Endodermal cell (in vitro differentiated cells): ENCODE data around the gene IPP. TPM values are rescaled to one million over a fixed set of nuclear protein-coding genes. Genes with fewer than 3 reads are reported as not detected.

Source experiments
- DNase-seq: peaks from one replicate; pipeline ENCODE4 v3.0.0-alpha.2; 2017
- H3K27ac ChIP-seq: 2 replicates; pipeline ENCODE4 v1.5.1; 2013; ENCODE audit warnings: mild to moderate bottlenecking, low read depth, low read length, moderate library complexity
- H3K27me3 ChIP-seq: 2 replicates; pipeline ENCODE4 v1.6.1; 2013; ENCODE audit warnings: mild to moderate bottlenecking, low read length, moderate library complexity; ENCODE audit not compliant: insufficient read depth, control insufficient read depth, poor library complexity, severe bottlenecking
- H3K36me3 ChIP-seq: 2 replicates; pipeline ENCODE4 v1.7.0; 2013; ENCODE audit warnings: mild to moderate bottlenecking, low read length, moderate library complexity; ENCODE audit not compliant: control insufficient read depth, insufficient read depth
- H3K4me1 ChIP-seq: one replicate; pipeline ENCODE4 v1.7.0; 2013; ENCODE audit warnings: low read length; ENCODE audit not compliant: control insufficient read depth, insufficient read depth
- H3K4me3 ChIP-seq: 2 replicates; pipeline ENCODE4 v1.5.1; 2013; ENCODE audit warnings: mild to moderate bottlenecking, low read length, moderate library complexity
- H3K9ac ChIP-seq: 2 replicates; pipeline ENCODE4 v1.6.1; 2013; ENCODE audit warnings: mild to moderate bottlenecking, low read length, moderate library complexity; ENCODE audit not compliant: poor library complexity, severe bottlenecking; ENCODE audit errors: extremely low read depth
- H3K9me3 ChIP-seq: 2 replicates; pipeline ENCODE4 v1.6.1; 2013; ENCODE audit warnings: mild to moderate bottlenecking, low read length, moderate library complexity; ENCODE audit not compliant: control insufficient read depth
- H3K27ac Mint-ChIP-seq: 2 replicates; pipeline ENCODE4 v1.8.0; 2020; ENCODE audit warnings: mixed read lengths
- H3K27me3 Mint-ChIP-seq: 2 replicates; pipeline ENCODE4 v1.8.0; 2021; ENCODE audit warnings: mild to moderate bottlenecking, mixed read lengths; ENCODE audit not compliant: insufficient read depth
- H3K36me3 Mint-ChIP-seq: 2 replicates; pipeline ENCODE4 v1.8.0; 2020; ENCODE audit warnings: low read depth, mixed read lengths
- H3K4me1 Mint-ChIP-seq: 2 replicates; pipeline ENCODE4 v1.8.0; 2020; ENCODE audit warnings: mixed read lengths
- H3K4me3 Mint-ChIP-seq: 2 replicates; pipeline ENCODE4 v1.8.0; 2020; ENCODE audit warnings: mild to moderate bottlenecking, moderate library complexity, mixed read lengths
- H3K9me3 Mint-ChIP-seq: 2 replicates; pipeline ENCODE4 v1.8.0; 2020; ENCODE audit warnings: mild to moderate bottlenecking, mixed read lengths
- CTCF ChIP-seq: fragments of 200-600 bp; sonication (generic); conservative IDR thresholded peaks from 2 replicates; pipeline ENCODE4 v1.5.0; 2021; ENCODE audit warnings: antibody characterized with exemption, mild to moderate bottlenecking
- WGBS, 2 experiments: methylation state at CpG; one replicate each; pipeline versions ENCODE4 v1.1.5 to v1.1.7; 2013; ENCODE audit warnings: missing lambda C conversion rate in 2 of 2, mixed read lengths in 1 of 2; ENCODE audit not compliant: insufficient coverage in 1 of 2, insufficient read length in 1 of 2; 5-methylcytosine and 5-hydroxymethylcytosine counted together
- total RNA-seq, 2 donors: library from RNA; stranded (reverse); fragmentation: NEBNext Ultra II Directional in 1 of 2; extraction: Animal tissue kit (Norgen Biotek cat#: 25700) in 1 of 2; gene quantifications; 2 replicates in 1 of 2; 3 replicates in 1 of 2; pipeline ENCODE4 v1.2.1, GENCODE V29; 2021

IPP gene
- total RNA-seq, 2 donors from 2014 or later = 14.9 to 18.6 TPM

GRCh38 chr1:45723248-45723930 lies 27.1 kb downstream of the IPP start:
- peaks cover 8% of the 10 kb centered on the region for H3K36me3 ChIP-seq
- no peak for DNase-seq
- Mint-ChIP-seq H3K4me1 (no peaks in the 10 kb centered on the region), H3K9me3 (peaks cover 8% of the 10 kb centered on the region), H3K36me3 (peaks cover 17% of the 10 kb centered on the region), H3K27ac (no peak overlapping the region), H3K27me3 (no peaks in the 10 kb centered on the region), H3K4me3 (no peak overlapping the region)
- H3K27ac ChIP-seq = no peak overlapping the region
- TF ChIP-seq CTCF = no peak
- no peak overlapping the region for H3K4me3 ChIP-seq
- no peaks in the 10 kb centered on the region for H3K9me3 ChIP-seq
- no peaks in the 10 kb centered on the region for H3K27me3 ChIP-seq
- no peak overlapping the region for H3K9ac ChIP-seq
- no peaks in the 10 kb centered on the region for H3K4me1 ChIP-seq

GRCh38 chr1:45722809-45723208 lies 27.6 kb downstream of the IPP start:
- Histone ChIP-seq H3K27me3 (no peaks in the 10 kb centered on the region), H3K4me3 (no peak overlapping the region), H3K27ac (no peak overlapping the region), H3K9ac (no peak overlapping the region), H3K4me1 (no peaks in the 10 kb centered on the region), H3K36me3 (peaks cover 7% of the 10 kb centered on the region), H3K9me3 (no peaks in the 10 kb centered on the region)
- Mint-ChIP-seq H3K27ac (no peak overlapping the region), H3K4me3 (no peak overlapping the region), H3K27me3 (no peaks in the 10 kb centered on the region), H3K36me3 (peaks cover 17% of the 10 kb centered on the region), H3K9me3 (peaks cover 8% of the 10 kb centered on the region), H3K4me1 (no peaks in the 10 kb centered on the region)
- no peak for TF ChIP-seq CTCF
- DNase-seq = no peak
- WGBS, 2 experiments = 93 to 100% methylated on average over 1 to 3 of the region's 3 CpGs

GRCh38 chr1:45721207-45721606 lies 29.2 kb downstream of the IPP start:
- Histone ChIP-seq H3K27me3 (no peaks in the 10 kb centered on the region), H3K4me1 (no peaks in the 10 kb centered on the region), H3K9me3 (no peaks in the 10 kb centered on the region), H3K27ac (no peak overlapping the region), H3K9ac (no peak overlapping the region), H3K4me3 (no peak overlapping the region), H3K36me3 (peaks cover 7% of the 10 kb centered on the region)
- TF ChIP-seq CTCF = no peak
- no peaks in the 10 kb centered on the region for H3K27me3 Mint-ChIP-seq
- no peak overlapping the region for H3K27ac Mint-ChIP-seq
- H3K4me3 Mint-ChIP-seq = no peak overlapping the region
- H3K36me3 Mint-ChIP-seq = peaks cover 18% of the 10 kb centered on the region
- peaks cover 8% of the 10 kb centered on the region for H3K9me3 Mint-ChIP-seq
- WGBS, 2 experiments = 86 to 100% methylated on average over 1 of the region's 1 CpG
- DNase-seq = no peak
- H3K4me1 Mint-ChIP-seq = no peaks in the 10 kb centered on the region
